ENCODE data around the gene SLC7A10. TPM values are rescaled to one million over a fixed set of nuclear protein-coding genes. Genes with fewer than 3 reads are reported as not detected.

Gene SLC7A10
- total RNA-seq, 4 donors from 2014 or later = not detected

DNA sequence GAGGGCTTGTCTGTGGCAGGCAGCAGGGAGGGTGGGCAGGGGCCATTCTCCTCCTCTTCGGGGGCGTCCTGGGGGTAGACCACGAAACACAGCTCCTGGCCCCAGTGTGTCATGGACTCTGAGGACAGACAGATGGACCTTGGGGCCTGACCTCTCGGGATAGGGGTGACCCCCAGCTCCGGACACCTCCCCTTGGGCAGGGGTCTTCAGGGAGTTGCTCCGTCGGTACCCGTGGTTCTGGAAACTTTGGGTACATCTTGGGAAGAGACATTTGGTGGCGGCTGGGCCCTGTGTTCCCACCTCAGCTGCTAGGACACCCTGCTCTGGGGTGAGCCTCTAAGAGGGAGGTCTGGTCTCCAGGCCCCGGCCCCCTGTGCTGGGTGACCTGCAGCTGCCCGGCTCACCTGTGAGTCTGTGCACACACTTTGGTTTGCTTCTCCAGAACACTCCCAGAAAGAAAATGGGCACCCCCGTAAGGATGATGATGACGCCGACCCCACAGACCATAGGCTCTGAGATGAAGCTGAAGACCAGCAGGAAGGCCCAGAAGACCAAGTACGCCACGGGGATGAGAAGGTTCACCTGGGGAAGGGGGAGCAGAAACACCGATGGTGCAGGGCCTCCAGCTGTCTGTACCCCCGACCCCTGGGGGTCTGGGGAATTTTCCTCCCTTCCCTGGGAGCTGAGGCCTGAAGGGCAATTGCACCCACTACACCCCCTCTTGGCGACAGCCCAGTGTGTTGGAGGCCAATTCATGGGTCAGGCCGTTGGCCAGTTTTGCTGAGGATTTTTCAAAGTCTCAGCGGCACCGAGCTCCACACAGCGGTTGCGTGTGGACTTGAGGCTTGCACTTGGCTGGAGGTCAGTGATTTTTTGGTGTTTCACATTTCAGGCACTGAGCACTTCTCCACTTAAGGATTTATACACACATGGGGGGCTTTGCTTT, 16.5 kb downstream of the SLC7A10 start:
- Histone ChIP-seq H3K36me3 (no peaks in the 10 kb centered on the region), H3K4me3 (no peak overlapping the region), H3K27ac (no peak overlapping the region), H3K9me3 (no peaks in the 10 kb centered on the region), H3K27me3 (no peaks in the 10 kb centered on the region), H3K4me1 (no peaks in the 10 kb centered on the region)
- TF ChIP-seq POLR2A (IDR thresholded peaks at IDR 0.05) = no peak
- TF ChIP-seq, protein P1, sequence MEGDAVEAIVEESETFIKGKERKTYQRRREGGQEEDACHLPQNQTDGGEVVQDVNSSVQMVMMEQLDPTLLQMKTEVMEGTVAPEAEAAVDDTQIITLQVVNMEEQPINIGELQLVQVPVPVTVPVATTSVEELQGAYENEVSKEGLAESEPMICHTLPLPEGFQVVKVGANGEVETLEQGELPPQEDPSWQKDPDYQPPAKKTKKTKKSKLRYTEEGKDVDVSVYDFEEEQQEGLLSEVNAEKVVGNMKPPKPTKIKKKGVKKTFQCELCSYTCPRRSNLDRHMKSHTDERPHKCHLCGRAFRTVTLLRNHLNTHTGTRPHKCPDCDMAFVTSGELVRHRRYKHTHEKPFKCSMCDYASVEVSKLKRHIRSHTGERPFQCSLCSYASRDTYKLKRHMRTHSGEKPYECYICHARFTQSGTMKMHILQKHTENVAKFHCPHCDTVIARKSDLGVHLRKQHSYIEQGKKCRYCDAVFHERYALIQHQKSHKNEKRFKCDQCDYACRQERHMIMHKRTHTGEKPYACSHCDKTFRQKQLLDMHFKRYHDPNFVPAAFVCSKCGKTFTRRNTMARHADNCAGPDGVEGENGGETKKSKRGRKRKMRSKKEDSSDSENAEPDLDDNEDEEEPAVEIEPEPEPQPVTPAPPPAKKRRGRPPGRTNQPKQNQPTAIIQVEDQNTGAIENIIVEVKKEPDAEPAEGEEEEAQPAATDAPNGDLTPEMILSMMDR (IDR thresholded peaks at IDR 0.05 in 4 of 5, conservative IDR thresholded peaks at IDR 0.05 in 1 of 5) = no peak
- DNase-seq (no peak), ATAC-seq (no peak)
- in situ Hi-C loops (cut with MboI; ENCODE audit: low sequenced_read_pairs in 4 of 4) (no loop called here), intact Hi-C loops (cut with DNase I; ENCODE audit: low total_unique reads) (no loop called here)

DNA sequence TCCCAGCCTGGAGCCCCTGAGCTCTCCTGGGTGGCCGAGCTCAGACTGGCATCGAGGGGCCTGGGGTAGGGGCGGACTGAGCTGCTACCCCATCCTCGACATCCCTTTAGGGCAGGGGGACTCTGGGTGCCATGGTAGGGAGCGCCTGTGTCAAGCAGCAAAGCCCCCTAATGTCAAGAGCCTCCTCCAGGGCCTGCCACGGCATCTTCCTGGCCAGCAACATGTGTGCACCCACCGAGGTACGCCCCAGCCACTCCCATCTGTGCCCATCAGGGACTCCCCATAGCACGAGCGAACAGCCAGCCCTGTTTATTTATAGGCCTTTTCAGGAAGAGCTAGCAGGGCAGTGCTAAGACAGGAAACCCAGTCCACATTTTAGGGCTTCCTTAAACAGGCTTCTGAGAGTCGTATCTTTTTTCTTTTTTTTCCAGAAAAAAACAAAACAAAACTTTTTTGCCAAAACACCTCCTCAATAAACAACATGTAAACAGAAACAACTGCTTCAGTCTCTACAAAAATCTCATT, 17.2 kb downstream of the SLC7A10 start:
- intact Hi-C loops (cut with DNase I; ENCODE audit: low total_unique reads) = no loop called here
- ATAC-seq (no peak), DNase-seq (no peak)
- TF ChIP-seq, protein P1 (IDR thresholded peaks at IDR 0.05 in 4 of 5, conservative IDR thresholded peaks at IDR 0.05 in 1 of 5) = no peak
- Histone ChIP-seq H3K9me3 (no peaks in the 10 kb centered on the region), H3K4me1 (no peaks in the 10 kb centered on the region), H3K27ac (no peak overlapping the region), H3K27me3 (no peaks in the 10 kb centered on the region), H3K4me3 (no peak overlapping the region), H3K36me3 (no peaks in the 10 kb centered on the region)
- in situ Hi-C loops (cut with MboI; ENCODE audit: low sequenced_read_pairs in 4 of 4) = no loop called here

DNA sequence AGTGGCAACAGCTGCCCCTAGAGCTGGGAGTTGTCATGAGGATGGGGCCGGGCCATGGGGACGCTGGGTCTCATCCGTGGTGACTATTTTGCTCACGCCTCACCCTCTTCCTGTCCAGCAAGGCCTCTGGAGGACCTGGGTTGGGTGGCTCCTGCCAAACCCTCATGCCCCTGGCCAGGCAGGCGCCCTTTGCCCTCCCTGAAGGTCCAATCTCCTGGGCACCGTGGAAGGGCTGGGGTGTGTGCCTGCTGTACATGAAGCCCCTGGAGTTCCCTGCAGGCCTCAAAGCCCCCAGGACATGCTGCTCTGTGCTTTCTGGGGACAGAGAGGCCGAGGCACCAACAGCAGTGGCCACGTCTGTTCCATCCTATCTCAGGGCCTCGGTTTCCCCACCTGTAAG, 17.7 kb downstream of the SLC7A10 start:
- TF ChIP-seq POLR2A (IDR thresholded peaks at IDR 0.05) = no peak
- TF ChIP-seq, protein P1 (IDR thresholded peaks at IDR 0.05 in 4 of 5, conservative IDR thresholded peaks at IDR 0.05 in 1 of 5) = no peak
- ATAC-seq (no peak), DNase-seq (no peak)
- H3K36me3 ChIP-seq = no peaks in the 10 kb centered on the region
- H3K27ac ChIP-seq = no peak overlapping the region
- H3K4me3 ChIP-seq = no peak overlapping the region
- H3K27me3 ChIP-seq = no peaks in the 10 kb centered on the region
- H3K4me1 ChIP-seq = no peaks in the 10 kb centered on the region
- intact Hi-C loops (cut with DNase I; ENCODE audit: low total_unique reads) (no loop called here), in situ Hi-C loops (cut with MboI; ENCODE audit: low sequenced_read_pairs in 4 of 4) (no loop called here)
- no peaks in the 10 kb centered on the region for H3K9me3 ChIP-seq

DNA sequence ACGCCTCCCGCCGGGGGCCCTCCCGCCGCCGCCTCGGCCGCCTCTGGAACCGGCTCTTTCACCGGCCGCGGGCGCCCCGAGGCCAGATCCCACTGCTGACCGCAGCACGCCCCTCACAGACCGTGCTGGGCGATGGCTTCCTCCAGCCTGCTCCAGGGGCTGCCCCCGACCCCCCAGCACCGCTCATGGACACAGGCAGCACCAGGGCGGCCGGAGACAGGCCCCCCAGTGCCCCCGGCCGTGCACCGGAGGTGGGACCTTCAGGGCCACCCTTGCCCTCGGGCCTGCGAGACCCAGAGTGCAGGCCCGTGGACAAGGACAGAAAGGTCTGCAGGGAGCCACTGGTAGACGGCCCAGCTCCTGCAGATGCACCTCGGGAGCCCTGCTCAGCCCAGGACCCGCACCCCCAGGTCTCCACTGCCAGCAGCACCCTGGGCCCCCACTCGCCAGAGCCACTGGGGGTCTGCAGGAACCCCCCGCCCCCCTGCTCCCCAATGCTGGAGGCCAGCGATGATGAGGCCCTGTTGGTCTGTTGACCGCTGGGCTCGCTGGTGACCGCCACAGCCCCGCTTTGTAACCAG, 18.5 kb downstream of the SLC7A10 start:
- Histone ChIP-seq H3K27ac (no peak overlapping the region), H3K4me1 (no peaks in the 10 kb centered on the region), H3K9me3 (no peaks in the 10 kb centered on the region), H3K4me3 (no peak overlapping the region), H3K27me3 (no peaks in the 10 kb centered on the region), H3K36me3 (no peaks in the 10 kb centered on the region)
- no peak for ATAC-seq
- intact Hi-C loops (cut with DNase I; ENCODE audit: low total_unique reads) (no loop called here), in situ Hi-C loops (cut with MboI; ENCODE audit: low sequenced_read_pairs in 4 of 4) (no loop called here)
- DNase-seq = no peak
- TF ChIP-seq, protein P1 (IDR thresholded peaks at IDR 0.05 in 4 of 5, conservative IDR thresholded peaks at IDR 0.05 in 1 of 5) = no peak
- TF ChIP-seq POLR2A (IDR thresholded peaks at IDR 0.05) = no peak
